CD14-positive monocyte (primary cell): ENCODE measurements around the gene AVPR2. TPM values are rescaled to one million over a fixed set of nuclear protein-coding genes. Genes with fewer than 3 reads are reported as not detected.

Source experiments
- DNase-seq, 3 donors: peaks; one replicate each; pipeline ENCODE4 v3.0.0-alpha.2; 2011 to 2022
- H2AFZ ChIP-seq: 2 replicates; pipeline ENCODE4 v1.6.0; 2012; ENCODE audit warnings: mild to moderate bottlenecking, low read depth, low read length, inconsistent platforms; ENCODE audit not compliant: insufficient read depth, poor library complexity, severe bottlenecking
- H3K27ac ChIP-seq, 2 donors: 1 replicate in 1 of 2; 2 replicates in 1 of 2; pipeline ENCODE4 v1.5.1; 2012 to 2013; ENCODE audit warnings: low read length in 2 of 2, control low read depth in 1 of 2, inconsistent platforms in 1 of 2, low read depth in 1 of 2, mild to moderate bottlenecking in 1 of 2
- H3K27me3 ChIP-seq, 2 donors: one replicate each; pipeline versions ENCODE4 v1.6.0 to v1.6.1; 2011 to 2013; ENCODE audit warnings: low read length in 2 of 2; ENCODE audit not compliant: control insufficient read depth in 2 of 2, insufficient read depth in 2 of 2
- H3K36me3 ChIP-seq, 2 donors: replicated peaks in 1 of 2; 1 replicate in 1 of 2; 2 replicates in 1 of 2; pipeline versions ENCODE4 v1.5.1 to v1.6.1; 2012 to 2013; ENCODE audit warnings: low read length in 2 of 2, control low read depth in 1 of 2, inconsistent platforms in 1 of 2, mild to moderate bottlenecking in 1 of 2; ENCODE audit not compliant: insufficient read depth in 2 of 2, control insufficient read depth in 1 of 2
- H3K4me1 ChIP-seq, 2 donors: 1 replicate in 1 of 2; 2 replicates in 1 of 2; pipeline versions ENCODE4 v1.5.1 to v1.6.1; 2012 to 2013; ENCODE audit warnings: low read length in 2 of 2, control low read depth in 1 of 2, inconsistent platforms in 1 of 2, mild to moderate bottlenecking in 1 of 2, moderate library complexity in 1 of 2; ENCODE audit not compliant: insufficient read depth in 2 of 2, control insufficient read depth in 1 of 2
- H3K4me2 ChIP-seq: replicated peaks from 2 replicates; pipeline ENCODE3; 2012; ENCODE audit warnings: low read length, moderate library complexity, mild to moderate bottlenecking; ENCODE audit not compliant: poor library complexity, severe bottlenecking; ENCODE audit errors: extremely low read depth
- H3K4me3 ChIP-seq, 3 experiments: fragments of 200-600 bp in 1 of 3; sonication (generic) in 1 of 3; replicated peaks in 1 of 3; 1 replicate in 2 of 3; 2 replicates in 1 of 3; pipeline ENCODE4 v1.5.1; 2011 to 2013; ENCODE audit warnings: low read length in 3 of 3, mild to moderate bottlenecking in 3 of 3, control low read depth in 2 of 3, low read depth in 2 of 3, inconsistent platforms in 1 of 3, moderate library complexity in 1 of 3
- H3K79me2 ChIP-seq: 2 replicates; pipeline ENCODE4 v1.6.0; 2012; ENCODE audit warnings: mild to moderate bottlenecking, control low read depth, inconsistent platforms, low read length, moderate library complexity; ENCODE audit not compliant: insufficient read depth
- H3K9ac ChIP-seq: 2 replicates; pipeline ENCODE4 v1.6.0; 2017; ENCODE audit warnings: low read length, mild to moderate bottlenecking; ENCODE audit not compliant: insufficient read depth, poor library complexity, severe bottlenecking
- H3K9me3 ChIP-seq, 2 donors: replicated peaks in 1 of 2; 1 replicate in 1 of 2; 2 replicates in 1 of 2; pipeline versions ENCODE4 v1.5.1 to v1.6.1; 2012 to 2013; ENCODE audit warnings: low read length in 2 of 2, control low read depth in 1 of 2; ENCODE audit not compliant: control insufficient read depth in 1 of 2, insufficient read depth in 1 of 2
- H4K20me1 ChIP-seq: 2 replicates; pipeline ENCODE4 v1.6.0; 2012; ENCODE audit warnings: mild to moderate bottlenecking, low read length, control low read depth, moderate library complexity; ENCODE audit not compliant: insufficient read depth
- H3K27ac Mint-ChIP-seq, 7 donors: one replicate each; pipeline ENCODE4 v1.8.0; 2020; ENCODE audit warnings: mild to moderate bottlenecking in 7 of 7, mixed read lengths in 7 of 7, moderate library complexity in 6 of 7, inconsistent platforms in 2 of 7
- H3K27me3 Mint-ChIP-seq, 3 donors: one replicate each; pipeline ENCODE4 v1.8.0; 2021 to 2022; ENCODE audit warnings: low read depth in 3 of 3, mild to moderate bottlenecking in 3 of 3, mixed read lengths in 3 of 3, moderate library complexity in 3 of 3, inconsistent platforms in 1 of 3
- H3K36me3 Mint-ChIP-seq, 2 donors: one replicate each; pipeline ENCODE4 v1.8.0; 2020; ENCODE audit warnings: mixed read lengths in 2 of 2, inconsistent platforms in 1 of 2, mild to moderate bottlenecking in 1 of 2
- H3K4me1 Mint-ChIP-seq: one replicate; pipeline ENCODE4 v1.8.0; 2020; ENCODE audit warnings: mild to moderate bottlenecking, mixed read lengths
- H3K4me3 Mint-ChIP-seq, 2 donors: one replicate each; pipeline ENCODE4 v1.8.0; 2020; ENCODE audit warnings: mild to moderate bottlenecking in 2 of 2, mixed read lengths in 2 of 2, moderate library complexity in 1 of 2
- H3K9me3 Mint-ChIP-seq, 7 donors: one replicate each; pipeline ENCODE4 v1.8.0; 2020 to 2022; ENCODE audit warnings: mixed read lengths in 7 of 7, mild to moderate bottlenecking in 6 of 7, moderate library complexity in 6 of 7, inconsistent platforms in 2 of 7
- CTCF ChIP-seq: fragments of 200-600 bp; IDR thresholded peaks from one replicate; pipeline ENCODE4 v1.8.0; 2022; ENCODE audit warnings: antibody characterized with exemption, mild to moderate bottlenecking
- whole genome bisulfite sequencing: methylation state at CpG from one replicate; pipeline ENCODE4 v1.1.5; 2013; ENCODE audit warnings: missing lambda C conversion rate; ENCODE audit not compliant: insufficient coverage; 5-methylcytosine and 5-hydroxymethylcytosine counted together
- intact Hi-C, 2 donors: fragments of 100-400 bp; cut with micrococcal nuclease; formaldehyde crosslinking; loops; one replicate each; pipeline versions ENCODE4 v1.15.0 to v1.15.1; 2023
- polyA plus RNA-seq, 3 donors: library from polyadenylated mRNA; depleted of rRNA in 1 of 3; unstranded in 2 of 3; stranded (reverse) in 1 of 3; fragments of 300-500 nt in 2 of 3; fragments of >200 nt in 1 of 3; fragmentation: Illumina TruSeq in 2 of 3; gene quantifications; 1 replicate in 2 of 3; 2 replicates in 1 of 3; pipeline ENCODE4 v1.2.3, GENCODE V29; 2012 to 2021

AVPR2 gene
- polyA plus RNA-seq, 3 donors, result 0.14 to 0.27 TPM; not detected in 1

- H3K9me3 ChIP-seq, result no peaks in the 10 kb centered on the region
- H3K9me3 Mint-ChIP-seq, result peaks cover 0 to 17% (median 6%) of the 10 kb centered on the region in 7 donors
- H3K36me3 ChIP-seq, result peaks cover 31 to 35% of the 10 kb centered on the region in 2 donors
- H3K27me3 Mint-ChIP-seq, result peaks cover 0 to 29% (median 2%) of the 10 kb centered on the region in 3 donors
- peak overlapping the region; percentile 83 to 90 for H3K4me3 Mint-ChIP-seq
- H3K79me2 ChIP-seq, result peaks cover 62% of the 10 kb centered on the region
- H3K9ac ChIP-seq, result peak overlapping the region; percentile 82
- peak overlapping the region; percentile 93 to 99 (median 98) for H3K27ac Mint-ChIP-seq
- H3K27me3 ChIP-seq, result no peaks in the 10 kb centered on the region
- peaks cover 92% of the 10 kb centered on the region for H4K20me1 ChIP-seq
- TF ChIP-seq CTCF, result no peak
- WGBS, result under 1% methylated on average over 42 of the region's 76 CpGs
- peak; percentile 91 to 98 (median 95) for DNase-seq
- intact Hi-C loops, result loop anchor here (5.0 to 10.0 kb wide), 4 partner anchors 133 to 206 kb away; partner anchors contain the start of genes IDH3G (in 2 of the 2), SSR4 (in 2 of the 2), ABCD1 (in 1 of the 2) and BCAP31 (in 1 of the 2)
- H3K36me3 Mint-ChIP-seq, result peaks cover 17 to 37% of the 10 kb centered on the region in 2 donors
- H3K4me1 ChIP-seq, result peaks cover 48 to 74% of the 10 kb centered on the region in 2 donors
- peak overlapping the region; percentile 97 for H3K4me2 ChIP-seq
- H3K27ac ChIP-seq, result peak overlapping the region; percentile 94 to 99
- H3K4me3 ChIP-seq, result peak overlapping the region; percentile 44 to 90 (median 89)
- H3K4me1 Mint-ChIP-seq, result peaks cover 26% of the 10 kb centered on the region
- peak overlapping the region; percentile 31 for H2AFZ ChIP-seq
Observed at GRCh38 chrX:153927922-153928760, 23.7 kb downstream of the AVPR2 start.

GRCh38 chrX:153928846-153929245, 24.4 kb downstream of the AVPR2 start:
- peak overlapping the region; percentile 33 to 40 for H3K27ac ChIP-seq
- TF ChIP-seq CTCF, result no peak
- peaks cover 0 to 27% (median 2%) of the 10 kb centered on the region in 3 donors for H3K27me3 Mint-ChIP-seq
- H3K9me3 Mint-ChIP-seq, result peaks cover 0 to 17% (median 6%) of the 10 kb centered on the region in 7 donors
- peak overlapping the region; percentile 97 for H3K4me2 ChIP-seq
- H3K9ac ChIP-seq, result no peak overlapping the region
- peaks cover 0 to 3% of the 10 kb centered on the region in 2 donors for H3K27me3 ChIP-seq
- intact Hi-C loops, result loop anchor here (5.0 to 10.0 kb wide), 4 partner anchors 134 to 207 kb away; partner anchors contain the start of genes IDH3G (in 2 of the 2), SSR4 (in 2 of the 2), ABCD1 (in 1 of the 2) and BCAP31 (in 1 of the 2)
- peaks cover 23% of the 10 kb centered on the region for H3K4me1 Mint-ChIP-seq
- no peak for DNase-seq
- peaks cover 61% of the 10 kb centered on the region for H3K79me2 ChIP-seq
- peaks cover 31 to 36% of the 10 kb centered on the region in 2 donors for H3K36me3 ChIP-seq
- H3K36me3 Mint-ChIP-seq, result peaks cover 17 to 32% of the 10 kb centered on the region in 2 donors
- peak overlapping the region; percentile 54 to 95 (median 77) for H3K27ac Mint-ChIP-seq
- H2AFZ ChIP-seq, result no peak overlapping the region
- no peaks in the 10 kb centered on the region for H3K9me3 ChIP-seq
- peak overlapping the region in 1 of 3 experiments; percentile 89 for H3K4me3 ChIP-seq
- peaks cover 46 to 70% of the 10 kb centered on the region in 2 donors for H3K4me1 ChIP-seq
- WGBS, result no CpG with 5 or more reads among the region's 9 CpGs
- peaks cover 91% of the 10 kb centered on the region for H4K20me1 ChIP-seq
- H3K4me3 Mint-ChIP-seq, result no peak overlapping the region
